ENCODE data around the gene LRPAP1.

Gene LRPAP1

DNA sequence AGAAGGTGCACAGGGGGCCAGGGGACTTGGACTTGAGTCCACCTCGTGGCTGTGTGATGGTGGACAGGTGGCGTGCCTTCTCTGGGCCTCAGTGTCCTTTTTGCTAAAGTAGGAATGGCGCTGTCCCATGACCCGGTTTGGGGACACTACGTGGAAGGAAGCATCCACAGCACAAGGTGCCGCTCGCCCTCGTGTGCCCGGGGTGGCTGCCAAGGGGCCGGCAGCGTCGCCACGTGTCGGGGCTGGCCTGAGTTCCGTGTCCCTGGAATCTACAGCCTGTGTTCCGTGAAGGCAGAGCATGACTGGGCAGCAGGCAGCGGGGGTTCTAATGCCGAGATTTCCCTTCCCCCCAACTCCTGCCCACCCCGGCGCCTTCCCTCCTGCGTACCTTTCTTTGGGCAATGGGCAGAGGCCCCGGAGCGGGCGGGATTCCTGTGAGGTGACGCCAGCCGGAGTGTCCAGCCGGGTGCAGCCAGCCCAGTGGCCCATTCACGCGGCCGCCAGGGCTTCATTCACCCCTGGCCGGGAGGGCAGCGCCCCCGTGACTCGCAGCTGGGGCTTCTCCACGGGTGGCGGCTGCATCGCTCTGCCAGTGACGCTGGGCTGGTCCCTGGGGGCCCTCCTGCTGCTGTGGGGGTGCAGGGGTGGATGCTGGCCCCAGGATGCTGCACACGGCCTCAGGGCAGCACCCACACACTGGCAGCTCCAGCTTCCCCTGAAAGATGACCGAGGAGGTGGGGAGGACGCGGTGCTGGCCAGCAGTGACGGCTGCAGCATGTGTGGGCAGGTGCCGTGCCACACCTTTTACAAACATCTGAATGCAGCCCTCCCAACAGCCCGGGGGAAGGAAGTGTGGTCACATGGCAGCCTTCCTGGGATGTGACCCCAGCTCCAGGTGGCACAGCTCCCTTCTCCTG lies 47.9 kb downstream of the LRPAP1 start:
- no peaks in the 10 kb centered on the region for H3K9me3 ChIP-seq (ENCODE audit: insufficient read depth, low read depth, low read length)
- no peaks in the 10 kb centered on the region for H3K4me1 ChIP-seq (ENCODE audit: insufficient read depth, low read length, poor library complexity, severe bottlenecking)
- H4K20me1 ChIP-seq (ENCODE audit: insufficient read depth, low read length, poor library complexity, severe bottlenecking): no peaks in the 10 kb centered on the region
- no peak for TF ChIP-seq EZH2phosphoT487 (IDR thresholded peaks at IDR 0.05; ENCODE audit: borderline replicate concordance)
- TF ChIP-seq, protein P1, sequence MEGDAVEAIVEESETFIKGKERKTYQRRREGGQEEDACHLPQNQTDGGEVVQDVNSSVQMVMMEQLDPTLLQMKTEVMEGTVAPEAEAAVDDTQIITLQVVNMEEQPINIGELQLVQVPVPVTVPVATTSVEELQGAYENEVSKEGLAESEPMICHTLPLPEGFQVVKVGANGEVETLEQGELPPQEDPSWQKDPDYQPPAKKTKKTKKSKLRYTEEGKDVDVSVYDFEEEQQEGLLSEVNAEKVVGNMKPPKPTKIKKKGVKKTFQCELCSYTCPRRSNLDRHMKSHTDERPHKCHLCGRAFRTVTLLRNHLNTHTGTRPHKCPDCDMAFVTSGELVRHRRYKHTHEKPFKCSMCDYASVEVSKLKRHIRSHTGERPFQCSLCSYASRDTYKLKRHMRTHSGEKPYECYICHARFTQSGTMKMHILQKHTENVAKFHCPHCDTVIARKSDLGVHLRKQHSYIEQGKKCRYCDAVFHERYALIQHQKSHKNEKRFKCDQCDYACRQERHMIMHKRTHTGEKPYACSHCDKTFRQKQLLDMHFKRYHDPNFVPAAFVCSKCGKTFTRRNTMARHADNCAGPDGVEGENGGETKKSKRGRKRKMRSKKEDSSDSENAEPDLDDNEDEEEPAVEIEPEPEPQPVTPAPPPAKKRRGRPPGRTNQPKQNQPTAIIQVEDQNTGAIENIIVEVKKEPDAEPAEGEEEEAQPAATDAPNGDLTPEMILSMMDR (conservative IDR thresholded peaks at IDR 0.05; ENCODE audit: low read length): no peak
- H3K9ac ChIP-seq (ENCODE audit: low read depth, low read length, poor library complexity, severe bottlenecking): no peak overlapping the region
- H3F3A ChIP-seq (ENCODE audit: low read depth): no peaks in the 10 kb centered on the region
- no peak overlapping the region for H3K4me3 ChIP-seq (ENCODE audit: low read length, poor library complexity, severe bottlenecking)
- H3K27me3 ChIP-seq (ENCODE audit: insufficient read depth, low read length, poor library complexity, severe bottlenecking): no peaks in the 10 kb centered on the region
- H3K4me2 ChIP-seq (ENCODE audit: low read depth, low read length, poor library complexity, severe bottlenecking): no peak overlapping the region
- H3K36me3 ChIP-seq (ENCODE audit: insufficient read depth, low read length): no peaks in the 10 kb centered on the region
- H2AFZ ChIP-seq (ENCODE audit: low read length): no peak overlapping the region
- no peaks in the 10 kb centered on the region for H3K79me2 ChIP-seq (ENCODE audit: insufficient read depth, low read length)
- H3K9me2 ChIP-seq (replicated peaks; ENCODE audit: low read depth, low read length): no peaks in the 10 kb centered on the region

DNA sequence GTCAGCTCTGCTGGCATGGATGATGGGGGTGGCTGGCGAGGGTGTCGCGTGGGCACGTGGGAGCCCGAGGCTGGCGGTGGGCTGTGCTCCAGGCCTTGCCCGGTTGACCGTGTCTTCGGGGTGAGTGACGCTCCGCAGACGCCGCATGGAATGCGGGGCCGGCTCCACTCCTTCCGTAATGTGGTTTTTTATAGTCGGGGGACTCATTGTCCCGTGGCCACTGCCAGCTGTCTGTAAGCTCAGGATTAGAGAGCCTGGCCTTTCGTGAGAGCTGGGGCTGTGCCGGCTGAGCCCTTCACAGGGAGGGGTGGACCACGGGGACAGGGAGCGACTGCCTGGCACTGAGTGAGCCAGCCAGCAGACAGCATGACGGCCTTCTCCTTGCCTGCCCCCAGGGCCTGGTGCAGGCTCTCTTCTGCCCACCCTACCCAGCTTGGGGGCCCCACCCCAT lies 48.7 kb downstream of the LRPAP1 start:
- Histone ChIP-seq H3K36me3 (ENCODE audit: insufficient read depth, low read length) (no peaks in the 10 kb centered on the region), H3K4me1 (ENCODE audit: insufficient read depth, low read length, poor library complexity, severe bottlenecking) (no peaks in the 10 kb centered on the region), H2AFZ (ENCODE audit: low read length) (no peak overlapping the region), H3K9ac (ENCODE audit: low read depth, low read length, poor library complexity, severe bottlenecking) (no peak overlapping the region), H3K27me3 (ENCODE audit: insufficient read depth, low read length, poor library complexity, severe bottlenecking) (no peaks in the 10 kb centered on the region), H3K9me3 (ENCODE audit: insufficient read depth, low read depth, low read length) (no peaks in the 10 kb centered on the region), H3K79me2 (ENCODE audit: insufficient read depth, low read length) (no peaks in the 10 kb centered on the region), H3K9me2 (replicated peaks; ENCODE audit: low read depth, low read length) (no peaks in the 10 kb centered on the region), H3K4me3 (ENCODE audit: low read length, poor library complexity, severe bottlenecking) (no peak overlapping the region), H3K4me2 (ENCODE audit: low read depth, low read length, poor library complexity, severe bottlenecking) (no peak overlapping the region), H4K20me1 (ENCODE audit: insufficient read depth, low read length, poor library complexity, severe bottlenecking) (no peaks in the 10 kb centered on the region), H3F3A (ENCODE audit: low read depth) (no peaks in the 10 kb centered on the region)
- TF ChIP-seq, protein P1 (conservative IDR thresholded peaks at IDR 0.05; ENCODE audit: low read length): no peak
- TF ChIP-seq EZH2phosphoT487 (IDR thresholded peaks at IDR 0.05; ENCODE audit: borderline replicate concordance): no peak

DNA sequence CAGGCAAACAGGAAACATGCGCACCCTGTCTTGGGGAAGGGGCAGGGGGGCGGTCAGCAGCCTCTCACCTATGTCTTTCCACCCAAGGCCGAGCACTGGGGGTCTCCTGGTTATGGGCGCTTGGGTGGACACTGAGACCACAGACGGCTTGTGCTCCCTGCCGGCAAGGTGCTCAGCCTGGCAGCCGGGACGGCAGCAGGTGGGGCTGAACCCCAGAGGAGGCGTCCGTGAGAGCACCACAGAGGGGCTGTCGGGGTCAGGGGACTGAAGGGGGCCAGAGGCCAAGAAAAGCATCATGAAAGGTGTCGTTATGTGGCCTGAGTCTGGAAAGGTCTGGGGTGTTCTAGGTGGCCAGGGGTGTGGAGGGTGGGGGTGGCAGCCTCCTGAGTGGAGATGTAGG lies 49.5 kb downstream of the LRPAP1 start:
- Histone ChIP-seq H3K4me1 (ENCODE audit: insufficient read depth, low read length, poor library complexity, severe bottlenecking) (no peaks in the 10 kb centered on the region), H3K79me2 (ENCODE audit: insufficient read depth, low read length) (no peaks in the 10 kb centered on the region), H3K27me3 (ENCODE audit: insufficient read depth, low read length, poor library complexity, severe bottlenecking) (no peaks in the 10 kb centered on the region), H3K9me2 (replicated peaks; ENCODE audit: low read depth, low read length) (no peaks in the 10 kb centered on the region), H3K4me3 (ENCODE audit: low read length, poor library complexity, severe bottlenecking) (no peak overlapping the region), H3K36me3 (ENCODE audit: insufficient read depth, low read length) (no peaks in the 10 kb centered on the region), H3K9me3 (ENCODE audit: insufficient read depth, low read depth, low read length) (no peaks in the 10 kb centered on the region), H3F3A (ENCODE audit: low read depth) (no peaks in the 10 kb centered on the region), H3K9ac (ENCODE audit: low read depth, low read length, poor library complexity, severe bottlenecking) (no peak overlapping the region), H3K4me2 (ENCODE audit: low read depth, low read length, poor library complexity, severe bottlenecking) (no peak overlapping the region), H4K20me1 (ENCODE audit: insufficient read depth, low read length, poor library complexity, severe bottlenecking) (no peaks in the 10 kb centered on the region), H2AFZ (ENCODE audit: low read length) (no peak overlapping the region)
- TF ChIP-seq, protein P1 (conservative IDR thresholded peaks at IDR 0.05; ENCODE audit: low read length): no peak
- no peak for TF ChIP-seq EZH2phosphoT487 (IDR thresholded peaks at IDR 0.05; ENCODE audit: borderline replicate concordance)
